ENCODE measurements around the gene BEX4. TPM values are rescaled to one million over a fixed set of nuclear protein-coding genes. Genes with fewer than 3 reads are reported as not detected.

BEX4 gene
- total RNA-seq: 19.2 and 23.2 TPM in 2 replicates

GRCh38 chrX:103214870-103215424, at the start of gene BEX4:
BEX4 (plus strand) TSS chrX:103215108; CDS start chrX:103216154, 1,046 bp downstream.

GRCh38 chrX:103254921-103255493, 40.1 kb downstream of the BEX4 start, which contains the start of gene TCEAL8:
TCEAL8 (minus strand) TSS chrX:103255155; CDS start chrX:103253979, 1,176 bp downstream.

Other genes with a start within 250 kb of the BEX4 start
- gene BEX1, start 150.9 kb upstream of the BEX4 start, total RNA-seq: 0.15 and 0.17 TPM in 2 replicates
- gene NXF3, start 122.0 kb upstream of the BEX4 start, total RNA-seq: not detected in 2 replicates
- 99.7 and 155 TPM in 2 replicates for gene TCEAL8, start 40.0 kb downstream of the BEX4 start, total RNA-seq
- gene TCEAL5, start 61.6 kb downstream of the BEX4 start, total RNA-seq: not detected in 2 replicates
- gene BEX2, start 95.9 kb downstream of the BEX4 start, total RNA-seq: 0.73 and 0.99 TPM in 2 replicates
- gene TCEAL7, start 115.1 kb downstream of the BEX4 start, total RNA-seq: 43.7 and 66.8 TPM in 2 replicates
- 77.6 and 144 TPM in 2 replicates for gene TCEAL9, start 141.4 kb downstream of the BEX4 start, total RNA-seq
- 321 and 412 TPM in 2 replicates for gene BEX3, start 161.4 kb downstream of the BEX4 start, total RNA-seq